ENCODE results near the gene LMTK3. TPM values are rescaled to one million over a fixed set of nuclear protein-coding genes. Genes with fewer than 3 reads are reported as not detected.
A peak's percentile ranks its signal among the peaks of the same experiment; 100 is the strongest.

The LMTK3 gene
- total RNA-seq, 1 donor from 2014 or later, result 0.13 TPM

DNA sequence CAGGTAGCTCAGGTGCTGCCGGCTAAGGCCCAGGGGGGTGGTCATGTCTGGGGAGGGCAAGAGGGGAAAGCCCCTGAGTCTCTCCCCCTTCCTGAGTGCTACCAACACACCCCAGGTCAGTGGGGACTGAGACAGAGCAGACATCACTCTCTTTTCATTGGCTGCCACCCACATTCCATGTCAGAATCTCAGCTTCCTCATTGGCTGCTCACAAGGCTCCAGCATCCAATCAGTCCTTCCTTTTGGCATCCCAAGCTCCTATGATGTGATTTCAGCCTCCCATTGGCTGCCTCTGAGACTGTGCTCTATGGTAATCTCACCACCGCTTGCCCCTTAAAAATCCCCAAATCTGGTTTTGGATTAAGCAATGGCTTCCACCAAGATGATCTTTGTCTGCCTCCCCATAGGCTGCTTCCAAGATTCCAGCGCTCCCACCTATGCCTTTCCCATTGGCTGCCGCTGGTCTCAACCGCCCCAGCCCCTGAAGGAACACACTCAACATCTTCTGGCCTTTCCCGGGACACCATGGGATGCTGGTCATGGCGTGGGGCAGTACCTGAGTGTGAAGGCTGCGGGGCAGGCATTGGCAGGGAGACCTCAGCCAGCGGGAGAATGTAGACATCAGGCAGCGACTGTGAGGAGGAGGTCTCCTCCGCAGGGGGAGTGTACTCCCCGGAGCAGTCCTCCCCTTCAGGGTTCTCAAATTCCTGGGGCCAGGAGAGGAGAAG, 2.0 kb downstream of the LMTK3 start:
- no peak for DNase-seq (ENCODE audit: low read depth in 2 of 2)

DNA sequence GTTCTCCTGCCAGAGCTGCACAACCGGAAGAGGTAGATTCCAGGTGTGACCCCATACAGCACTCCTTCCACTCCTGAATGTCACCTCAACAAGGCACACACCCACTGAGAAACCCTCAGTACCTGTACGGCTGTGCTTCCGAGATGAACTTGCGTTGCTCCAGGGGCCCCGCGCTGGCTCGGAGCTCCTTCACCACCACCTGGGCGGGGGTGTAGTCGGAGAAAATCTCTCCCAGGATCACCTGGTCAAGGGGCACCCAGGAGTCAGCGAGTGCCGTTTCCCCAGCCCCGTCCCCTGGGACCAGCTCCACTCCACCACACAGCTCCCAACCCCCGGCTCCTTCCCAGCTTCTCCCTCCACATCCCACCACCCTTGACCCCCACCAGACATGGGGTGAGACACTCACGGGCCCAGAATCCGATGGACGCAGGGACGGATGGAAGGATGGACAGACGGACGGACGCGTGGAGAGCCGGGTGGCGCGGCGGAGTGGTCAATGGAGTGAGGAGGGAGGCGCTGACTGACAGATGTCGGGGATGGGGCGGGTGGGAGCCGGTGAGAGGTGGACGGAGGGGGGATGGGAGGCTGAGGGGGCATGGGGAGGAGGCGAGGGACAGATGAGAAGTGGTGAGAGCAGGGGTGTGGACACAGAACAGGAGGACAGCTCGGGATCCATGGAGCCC, 2.8 kb downstream of the LMTK3 start:
- no peak for DNase-seq (ENCODE audit: low read depth in 2 of 2)

DNA sequence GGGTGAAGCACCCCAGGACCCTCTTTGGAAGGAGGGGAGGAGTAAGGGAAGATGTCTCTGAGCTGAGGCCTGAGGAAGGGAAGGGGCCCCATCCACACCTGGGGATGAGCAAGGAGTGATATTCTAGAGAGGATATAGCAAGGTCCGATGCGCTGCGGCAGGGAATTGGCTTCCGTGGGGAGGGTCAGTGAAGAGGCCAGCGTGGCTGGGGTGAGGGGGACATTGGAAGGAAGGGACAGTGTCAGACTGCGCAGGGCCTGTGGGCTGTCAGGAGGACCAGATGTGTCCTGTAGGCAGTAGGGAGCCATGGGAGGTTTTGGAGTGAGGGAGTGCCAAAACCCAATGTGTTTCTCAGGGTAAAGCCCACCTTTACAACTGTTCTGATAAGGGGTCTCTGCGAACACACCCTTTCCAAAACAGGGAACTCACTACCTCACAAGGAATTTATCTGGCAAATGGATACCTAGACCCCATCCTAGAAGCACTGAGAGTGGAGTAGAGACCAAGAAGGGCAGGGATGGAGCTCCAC, 3.7 kb downstream of the LMTK3 start:
- DNase-seq (ENCODE audit: low read depth in 2 of 2), result no peak

DNA sequence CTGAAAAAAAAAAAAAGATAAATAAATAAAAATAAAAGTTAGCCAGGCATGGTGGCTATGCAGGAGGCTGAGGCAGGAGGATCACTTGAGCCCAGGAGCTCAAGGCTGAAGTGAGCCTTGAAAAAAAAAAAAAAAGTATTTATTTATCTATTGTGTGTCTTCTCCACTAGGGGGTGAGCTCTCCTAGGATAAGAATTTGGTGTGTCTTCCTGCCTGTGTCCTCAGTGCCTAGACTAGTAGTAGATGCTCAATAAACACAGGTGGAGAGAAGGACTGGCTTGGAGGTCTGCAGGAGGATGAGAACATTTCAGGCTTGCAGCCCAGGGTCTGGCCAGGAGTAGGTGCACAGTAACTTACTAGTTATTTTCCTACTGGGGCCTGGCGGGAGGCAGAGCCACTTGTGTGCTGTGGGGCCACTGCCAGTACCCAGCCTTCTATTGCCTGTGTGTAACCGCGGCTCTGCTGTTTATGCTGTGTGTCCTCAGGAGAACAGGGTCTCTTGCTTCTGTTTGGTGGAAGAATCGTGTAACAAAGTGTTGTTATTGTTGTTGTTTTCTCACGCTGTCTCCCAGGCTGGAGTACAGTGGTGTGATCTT, 5.4 kb downstream of the LMTK3 start:
- peak in 1 of 2 donors; percentile 55 for DNase-seq (ENCODE audit: low read depth in 2 of 2)

DNA sequence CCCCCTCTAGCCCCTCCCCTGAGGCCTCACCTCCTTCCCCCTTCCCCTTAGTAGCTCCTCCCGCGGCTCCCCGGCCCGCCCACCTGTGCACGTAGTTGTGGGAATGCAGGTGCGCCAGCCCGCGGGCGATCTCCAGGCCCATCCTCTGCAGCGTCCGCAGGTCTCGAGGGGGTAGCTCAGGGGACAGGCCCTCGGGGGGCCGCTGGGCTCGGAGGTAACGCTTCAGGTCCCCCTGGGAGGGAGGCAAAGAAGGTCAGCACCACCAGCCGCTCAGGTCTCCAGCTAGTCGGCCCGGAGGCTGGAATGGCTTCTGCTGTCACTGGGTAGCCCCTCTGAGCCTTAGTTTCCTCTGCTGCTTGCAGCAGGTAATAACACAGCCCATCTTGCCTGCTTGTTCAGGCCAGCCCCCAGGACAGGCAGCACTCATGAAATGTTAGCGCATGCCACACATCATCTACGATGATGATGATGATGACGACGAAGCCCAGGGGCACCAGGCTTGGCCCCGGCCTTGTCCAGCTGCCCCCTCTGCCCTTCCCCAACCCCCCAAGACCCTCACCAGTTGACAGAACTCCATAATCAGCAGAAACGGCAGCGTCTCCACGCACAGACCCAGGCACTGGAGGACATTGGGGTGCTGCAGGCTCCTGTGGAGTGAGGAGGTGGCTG, 9.2 kb downstream of the LMTK3 start:
- DNase-seq (ENCODE audit: low read depth in 2 of 2), result no peak

DNA sequence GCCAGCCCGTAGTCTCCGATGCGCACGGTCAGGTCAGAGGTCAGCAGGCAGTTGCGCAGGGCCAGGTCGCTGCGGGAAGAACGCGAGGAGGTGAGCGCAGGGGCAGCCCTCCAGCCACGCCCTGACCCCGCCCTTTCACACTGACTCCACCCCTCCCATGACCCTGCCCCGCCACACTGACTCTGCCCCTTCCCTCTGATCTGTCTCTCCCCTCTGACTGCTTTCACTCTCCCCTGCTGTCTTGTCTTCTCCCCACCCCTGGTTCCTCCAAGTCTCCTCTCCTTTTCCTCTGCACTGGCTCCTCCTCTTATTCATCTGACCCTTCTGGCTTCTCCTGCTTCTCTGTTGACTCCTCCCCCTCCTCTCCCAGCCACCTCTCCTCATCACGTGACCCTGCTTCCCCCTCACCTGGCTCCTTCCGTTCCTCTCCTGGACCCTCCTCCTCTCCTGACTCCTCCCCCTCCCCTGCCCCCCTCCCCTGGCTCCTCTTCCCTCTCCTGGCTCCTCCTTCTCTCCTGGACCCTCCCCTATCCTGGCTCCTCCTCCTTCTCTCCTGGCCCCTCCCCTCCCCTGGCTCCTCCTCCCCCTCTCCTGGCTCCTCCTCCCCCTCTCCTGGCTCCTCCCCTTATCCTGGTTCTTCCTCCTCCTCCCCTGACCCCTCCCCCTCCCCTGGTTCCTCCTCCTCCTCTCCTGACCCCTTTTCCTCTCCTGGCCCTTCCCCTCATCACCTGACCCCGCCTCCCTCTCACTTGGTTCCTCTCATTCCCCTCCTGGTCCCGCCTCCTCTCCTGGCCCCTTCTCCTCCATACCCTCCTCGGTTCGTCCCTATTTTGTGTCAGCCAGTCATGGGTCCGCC, 9.9 kb downstream of the LMTK3 start:
- DNase-seq (ENCODE audit: low read depth in 2 of 2), result peak in 1 of 2 donors; percentile 42

DNA sequence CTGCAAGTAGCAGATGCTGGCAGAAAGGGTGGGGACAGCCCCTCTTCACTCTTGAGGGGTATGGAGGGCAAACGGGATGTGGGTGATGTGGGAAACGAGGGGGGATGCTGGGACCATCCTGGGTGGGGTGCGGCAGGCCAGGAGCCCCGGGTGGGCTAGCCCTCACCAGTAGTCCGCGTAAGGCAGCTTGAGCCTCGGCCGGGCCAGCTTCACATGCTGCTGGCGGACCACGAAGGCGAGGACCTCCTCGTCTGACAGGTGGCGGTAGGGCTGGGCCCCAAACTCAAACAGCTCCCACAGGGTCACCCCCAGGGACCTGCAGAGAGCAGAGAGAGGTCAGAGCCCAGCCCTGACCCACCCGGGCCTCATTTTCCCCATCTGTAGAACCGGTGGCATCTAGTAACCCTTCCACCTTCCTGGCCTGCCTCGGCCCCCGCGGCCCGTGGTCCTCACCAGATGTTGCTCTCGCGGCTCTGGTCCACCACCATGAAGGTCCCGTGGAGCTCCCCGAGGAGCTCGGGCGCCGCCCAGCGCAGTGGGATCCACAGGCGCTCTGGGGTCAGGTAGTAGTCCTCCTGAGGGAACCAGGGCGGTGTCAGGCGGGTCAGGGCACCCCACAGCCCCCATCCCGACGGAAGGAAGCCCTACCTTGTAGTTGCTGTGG, 10.7 kb downstream of the LMTK3 start:
- DNase-seq (ENCODE audit: low read depth in 2 of 2), result no peak

DNA sequence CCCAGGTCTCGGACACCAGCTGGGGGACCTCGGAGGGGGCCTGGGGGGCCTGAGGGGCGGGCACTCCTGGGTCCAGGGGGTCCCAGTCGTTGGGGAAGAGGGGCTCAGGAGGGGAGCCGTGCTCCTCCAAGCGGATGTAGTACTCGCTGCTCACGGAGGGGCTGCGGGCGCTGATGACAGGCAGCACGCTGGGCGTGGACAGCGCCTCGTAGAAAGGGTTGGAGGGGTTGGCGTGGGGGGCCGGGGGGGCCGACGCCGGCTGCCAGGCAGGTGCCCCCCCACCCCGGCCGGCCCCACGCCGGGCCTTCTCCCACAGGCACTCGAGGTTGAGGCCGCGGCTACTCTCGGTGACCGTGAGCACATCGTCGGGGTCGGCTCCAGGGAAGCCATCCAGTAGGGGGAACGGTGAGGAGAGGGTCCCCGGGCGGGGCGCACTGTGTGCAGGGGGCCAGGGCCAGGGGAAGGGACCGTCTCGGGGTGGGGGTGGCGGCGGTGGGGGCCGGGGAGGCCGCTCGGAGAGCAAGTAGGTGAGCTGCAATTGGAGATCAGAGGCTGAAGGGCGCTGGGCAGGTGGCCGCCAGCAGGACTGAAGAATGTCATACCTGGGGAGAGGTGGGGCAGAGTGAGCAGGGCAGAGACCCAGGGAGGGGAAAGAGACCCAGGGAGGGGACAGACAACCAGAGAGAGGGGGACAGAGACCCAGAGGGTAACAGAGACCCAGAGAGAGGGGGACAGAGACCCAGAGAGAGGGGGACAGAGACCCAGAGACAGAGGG, 12.1 kb downstream of the LMTK3 start:
- DNase-seq (ENCODE audit: low read depth in 2 of 2), result no peak

DNA sequence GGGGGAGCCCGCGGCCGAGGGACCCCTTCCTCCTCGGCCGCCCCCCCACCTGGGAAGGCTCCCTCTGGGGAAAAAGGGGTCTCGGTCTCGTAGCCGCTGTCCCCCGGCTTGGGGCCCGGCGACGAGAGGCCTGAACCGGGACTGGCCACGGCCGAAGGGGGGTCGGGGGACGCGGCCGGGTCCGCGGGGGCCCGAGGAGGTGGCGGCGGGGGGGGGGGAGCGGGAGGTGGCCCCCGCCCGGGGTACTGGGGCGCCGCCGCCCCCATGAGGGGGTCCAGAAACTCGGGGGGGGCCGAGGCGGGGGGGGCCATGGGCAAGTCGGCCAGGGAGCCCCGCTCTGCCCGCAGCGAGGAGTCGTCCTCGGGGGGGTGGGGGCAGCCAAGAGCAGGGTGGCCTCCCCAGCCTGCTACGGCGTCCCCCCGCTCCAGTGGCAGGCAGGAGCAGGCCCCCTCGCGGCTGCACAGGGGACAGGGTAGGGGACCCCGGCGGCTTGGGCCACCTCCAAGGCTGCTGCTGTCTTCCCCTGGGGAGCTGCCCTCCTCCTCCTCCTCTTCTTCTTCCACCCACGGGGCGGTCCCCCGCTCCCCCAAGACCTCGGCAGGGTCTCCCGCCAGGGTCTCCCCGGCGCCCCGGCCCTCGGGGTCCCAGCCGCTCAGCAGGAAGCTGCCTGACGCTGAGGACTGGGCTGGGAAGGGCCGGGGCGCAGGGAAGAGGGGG, 12.9 kb downstream of the LMTK3 start:
- DNase-seq (ENCODE audit: low read depth in 2 of 2), result no peak

DNA sequence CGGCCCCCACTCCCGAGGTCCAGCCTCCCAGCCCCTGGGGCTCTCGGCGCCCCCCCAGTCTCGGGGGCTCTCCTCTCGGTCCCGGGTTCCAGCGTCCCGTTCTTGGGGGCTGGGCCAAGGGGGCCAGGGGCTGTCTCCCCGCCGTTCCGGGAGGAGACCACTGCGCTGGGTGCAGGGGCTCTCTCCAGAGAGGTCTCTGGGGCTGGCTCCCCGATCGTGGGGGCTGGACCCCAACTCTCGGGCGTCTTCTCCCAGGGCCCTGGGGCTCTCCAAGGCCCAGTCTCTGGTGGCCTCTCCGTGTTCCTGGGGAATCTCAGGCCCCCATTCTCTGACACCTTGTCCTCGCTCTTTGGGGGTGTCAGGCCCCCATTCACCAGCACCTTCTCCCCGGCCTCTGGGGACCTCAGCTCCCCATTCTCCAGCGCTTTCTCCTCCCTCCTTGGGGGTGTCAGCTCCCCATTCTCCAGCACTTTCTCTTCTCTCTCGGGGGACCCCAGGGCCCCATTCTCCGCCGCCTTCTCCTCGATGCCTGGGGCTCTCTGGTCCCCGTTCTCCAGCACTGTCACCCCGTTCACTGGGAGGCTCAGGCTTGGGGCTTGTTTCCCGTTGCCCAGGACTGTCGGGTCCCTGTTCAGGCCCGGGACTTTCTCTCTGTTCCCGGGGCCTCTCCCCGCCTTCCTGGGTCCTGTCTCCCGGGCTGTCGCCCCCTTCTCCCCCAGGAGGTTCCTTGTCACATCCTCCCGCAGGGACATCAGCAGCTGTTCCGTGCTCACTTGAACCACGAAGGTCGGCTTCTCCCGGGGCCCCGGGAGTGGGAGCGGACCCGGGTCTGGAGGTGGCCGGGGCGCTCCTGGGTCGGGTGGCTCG, 13.7 kb downstream of the LMTK3 start:
- DNase-seq (ENCODE audit: low read depth in 2 of 2), result no peak

DNA sequence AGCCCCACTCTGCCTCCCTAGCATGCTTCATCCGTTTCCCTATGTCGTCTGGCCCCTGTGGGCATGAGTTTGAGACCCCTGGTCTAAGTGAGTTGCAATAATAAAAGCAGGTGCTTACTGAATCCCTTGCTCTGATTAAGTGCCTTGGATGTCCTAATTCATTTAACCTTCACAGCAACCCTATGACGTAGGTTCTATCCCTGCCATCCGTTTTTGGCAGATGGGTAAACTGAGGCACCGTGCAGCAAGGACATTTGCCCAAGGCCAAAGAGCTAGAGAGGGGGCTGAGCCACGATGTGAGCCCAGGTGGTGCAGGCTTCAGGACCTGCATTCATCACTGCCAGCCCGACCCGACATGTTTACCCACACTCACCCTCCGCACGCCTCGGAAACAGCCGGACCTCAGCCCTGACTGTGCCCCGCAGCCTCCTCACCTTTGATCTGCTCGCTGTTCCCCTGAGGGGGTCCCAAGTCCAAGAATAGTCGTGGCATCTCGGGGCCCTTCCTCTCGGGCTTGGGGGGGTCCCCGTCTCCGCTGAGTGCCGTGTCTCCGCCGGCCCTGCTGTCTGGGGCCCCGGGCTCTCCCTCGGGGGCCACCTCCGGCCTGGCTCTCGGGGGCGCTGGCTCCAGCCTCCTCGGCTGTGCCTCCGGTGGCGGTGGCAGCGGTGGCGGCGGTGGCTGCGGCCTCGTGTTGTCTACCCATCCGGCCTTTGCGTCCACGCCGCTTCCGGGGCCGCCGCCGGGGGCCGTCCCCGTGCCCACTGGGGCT, 14.5 kb downstream of the LMTK3 start:
- DNase-seq (ENCODE audit: low read depth in 2 of 2), result no peak

DNA sequence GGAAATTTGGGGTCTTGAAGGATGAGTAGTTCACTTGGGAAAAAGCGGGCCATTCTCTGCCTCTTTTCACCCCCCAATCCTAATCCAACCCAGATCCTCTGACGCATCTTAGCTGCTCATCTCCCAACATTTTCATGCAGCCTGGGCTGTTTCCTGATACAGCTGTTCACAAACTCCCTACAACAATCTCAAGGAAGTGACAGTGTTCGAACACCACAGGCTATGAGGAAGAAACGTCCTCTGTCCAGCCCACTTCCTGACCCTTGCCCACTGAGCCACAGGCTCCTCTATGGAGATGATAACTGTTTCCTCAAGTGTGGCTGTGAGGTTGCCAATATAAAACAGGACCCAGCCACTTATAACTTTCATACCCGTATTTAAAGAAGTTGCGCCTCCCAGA, 16.2 kb downstream of the LMTK3 start:
- peak in 1 of 2 donors; percentile 40 for DNase-seq (ENCODE audit: low read depth in 2 of 2)

DNA sequence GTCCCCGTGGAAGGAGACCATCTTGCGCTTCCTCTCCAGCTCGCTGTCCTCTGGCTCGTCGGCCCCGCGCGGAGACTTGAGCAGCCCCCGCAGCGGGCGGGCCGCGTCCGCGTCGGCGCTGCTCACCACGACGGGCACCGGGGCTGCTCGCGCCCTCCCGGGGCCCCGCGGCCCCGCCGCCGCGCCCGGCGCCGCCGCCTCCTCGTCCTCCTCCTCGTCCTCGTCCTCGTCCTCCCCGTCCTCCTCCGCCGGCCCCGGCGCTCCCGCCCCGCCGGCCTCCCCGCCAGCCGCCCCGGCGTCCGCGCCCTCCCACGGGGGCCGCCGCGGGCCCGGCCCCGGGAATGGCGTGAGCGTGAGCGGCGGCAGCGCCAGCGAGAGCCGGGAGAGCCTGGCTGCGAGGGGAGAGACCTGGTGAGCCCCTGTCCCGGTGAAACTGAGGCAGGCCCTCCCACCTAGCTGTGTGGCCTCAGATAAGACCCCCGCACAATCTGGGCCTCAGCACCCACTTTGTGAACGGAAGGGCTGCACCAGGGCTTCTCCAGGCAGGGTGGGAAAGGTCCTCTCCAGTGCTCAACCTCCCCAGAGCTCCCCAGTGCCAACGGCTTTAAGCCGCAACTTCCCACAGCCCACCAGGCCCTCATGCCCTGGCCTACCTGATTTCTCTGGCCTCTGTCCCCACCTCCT, 17.8 kb downstream of the LMTK3 start:
- DNase-seq (ENCODE audit: low read depth in 2 of 2), result no peak

DNA sequence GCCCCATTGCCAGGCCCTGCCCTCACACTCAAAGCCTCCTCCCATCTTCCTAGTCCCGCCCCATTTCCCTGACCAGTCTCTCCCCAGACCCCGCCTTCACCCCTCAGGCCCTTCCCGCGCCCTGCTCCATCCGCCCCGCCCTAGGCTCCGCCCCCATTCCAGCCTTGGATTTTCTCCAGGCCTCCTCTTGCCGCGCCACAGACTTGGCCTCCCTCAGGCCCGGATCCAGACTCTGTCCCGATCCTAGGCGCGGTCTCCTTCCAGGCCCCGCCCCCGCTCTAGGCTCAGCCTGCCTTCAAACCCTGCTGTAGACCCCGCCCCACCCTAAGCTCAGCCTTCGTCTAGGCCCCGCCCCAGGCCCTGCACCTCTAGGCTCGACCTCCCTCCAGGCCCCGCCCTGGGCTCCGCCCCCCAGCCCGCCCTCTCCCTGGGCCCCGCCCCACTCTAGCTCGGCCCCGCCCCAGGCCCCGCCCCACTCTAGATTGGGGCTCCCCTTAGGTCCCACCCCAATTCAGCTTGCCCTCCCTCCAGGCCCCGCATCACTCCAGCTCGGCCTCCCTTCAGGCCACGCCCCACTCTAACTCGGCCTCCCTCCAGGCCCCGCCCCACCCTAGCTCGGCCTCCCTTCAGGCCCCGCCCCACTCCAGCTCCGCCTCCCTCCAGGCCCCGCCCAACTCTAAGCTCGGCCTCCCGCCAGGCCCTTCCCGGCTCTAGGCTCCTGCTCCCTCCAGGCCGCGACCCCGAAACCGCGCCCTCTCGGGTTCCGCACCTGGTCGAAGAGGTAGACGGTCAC, 18.5 kb downstream of the LMTK3 start:
- DNase-seq (ENCODE audit: low read depth in 2 of 2), result peak; percentile 95 to 98

DNA sequence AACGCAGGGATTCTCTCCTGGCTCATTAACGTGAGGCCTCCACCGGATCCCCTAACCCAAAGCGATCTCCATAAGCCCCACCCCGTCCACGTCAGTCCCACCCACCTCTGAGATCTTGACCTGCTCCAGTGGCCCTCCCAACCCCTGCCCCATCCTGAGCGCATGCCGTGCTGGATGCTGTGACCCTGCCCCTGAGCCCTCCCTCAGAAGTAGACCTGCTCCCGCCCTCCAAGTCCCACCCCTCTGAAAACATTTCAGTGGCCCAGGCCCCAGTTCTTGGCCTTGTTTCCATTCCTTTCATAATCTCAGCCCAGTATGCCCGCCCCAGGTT, 19.9 kb downstream of the LMTK3 start:
- no peak for DNase-seq (ENCODE audit: low read depth in 2 of 2)

Data from dermis microvascular lymphatic vessel endothelial cell (primary cell).